GM18526 (cell line): ENCODE measurements around the gene GSTM4.

Experiments
- POLR2A ChIP-seq: IDR thresholded peaks from 3 replicates; pipeline ENCODE4 v1.6.1; 2011; ENCODE audit not compliant: insufficient read length; ENCODE audit errors: extremely low read depth

The GSTM4 gene

DNA sequence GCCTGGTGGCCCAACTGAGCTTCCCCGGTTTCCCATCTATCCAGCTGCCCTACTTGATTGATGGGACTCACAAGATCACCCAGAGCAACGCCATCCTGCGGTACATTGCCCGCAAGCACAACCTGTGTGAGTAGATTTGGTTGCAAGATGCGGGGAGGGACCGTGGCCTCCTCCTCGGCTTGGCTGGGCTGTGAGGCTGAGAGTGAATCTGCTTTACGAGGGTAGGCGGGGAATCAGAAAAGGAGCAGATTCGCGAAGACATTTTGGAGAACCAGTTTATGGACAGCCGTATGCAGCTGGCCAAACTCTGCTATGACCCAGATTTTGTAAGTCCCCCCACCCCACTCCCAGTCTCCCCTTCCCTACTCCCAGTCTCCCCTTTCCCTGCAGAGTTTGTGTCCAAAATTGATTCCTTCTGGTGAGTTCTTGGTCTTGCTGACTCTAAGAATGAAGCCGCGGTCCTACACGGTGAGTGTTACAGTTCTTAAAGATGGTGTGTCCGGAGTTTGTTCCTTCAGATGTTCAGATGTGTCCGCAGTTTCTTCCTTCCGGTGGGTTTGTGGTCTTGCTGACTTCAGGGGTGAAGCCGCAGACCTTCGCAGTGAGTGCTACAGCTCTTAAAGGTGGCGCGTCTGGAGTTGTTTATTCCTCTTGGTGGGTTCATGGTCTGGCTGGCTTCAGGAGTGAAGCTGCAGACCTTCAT, 13.5 kb downstream of the GSTM4 start:
- no peak for TF ChIP-seq POLR2A

DNA sequence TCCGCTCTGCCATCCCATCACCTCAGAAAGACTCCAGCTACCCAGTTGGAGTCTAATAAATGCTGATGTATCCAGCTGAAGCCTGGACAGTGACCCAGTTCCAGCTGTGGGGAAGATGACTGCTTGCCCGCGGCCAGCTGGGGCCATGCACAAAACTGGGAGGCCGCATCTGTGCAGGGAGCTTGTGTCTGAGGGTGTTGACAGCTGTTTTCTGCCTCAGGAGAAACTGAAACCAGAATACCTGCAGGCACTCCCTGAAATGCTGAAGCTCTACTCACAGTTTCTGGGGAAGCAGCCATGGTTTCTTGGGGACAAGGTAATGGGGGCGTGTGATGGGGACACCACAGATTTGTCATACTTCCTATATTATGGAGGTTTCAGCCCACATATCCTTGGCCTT, 15.2 kb downstream of the GSTM4 start:
- TF ChIP-seq POLR2A = no peak

GRCh38 chr1:109677459-109677858, 21.6 kb downstream of the GSTM4 start:
- no peak for TF ChIP-seq POLR2A

GRCh38 chr1:109687641-109688499, 32.0 kb downstream of the GSTM4 start, which contains the start of gene GSTM1:
Gene GSTM1, plus strand, starts transcription at chr1:109687817. Its CDS starts 57 bp downstream, at chr1:109687874.
- no peak for TF ChIP-seq POLR2A

DNA sequence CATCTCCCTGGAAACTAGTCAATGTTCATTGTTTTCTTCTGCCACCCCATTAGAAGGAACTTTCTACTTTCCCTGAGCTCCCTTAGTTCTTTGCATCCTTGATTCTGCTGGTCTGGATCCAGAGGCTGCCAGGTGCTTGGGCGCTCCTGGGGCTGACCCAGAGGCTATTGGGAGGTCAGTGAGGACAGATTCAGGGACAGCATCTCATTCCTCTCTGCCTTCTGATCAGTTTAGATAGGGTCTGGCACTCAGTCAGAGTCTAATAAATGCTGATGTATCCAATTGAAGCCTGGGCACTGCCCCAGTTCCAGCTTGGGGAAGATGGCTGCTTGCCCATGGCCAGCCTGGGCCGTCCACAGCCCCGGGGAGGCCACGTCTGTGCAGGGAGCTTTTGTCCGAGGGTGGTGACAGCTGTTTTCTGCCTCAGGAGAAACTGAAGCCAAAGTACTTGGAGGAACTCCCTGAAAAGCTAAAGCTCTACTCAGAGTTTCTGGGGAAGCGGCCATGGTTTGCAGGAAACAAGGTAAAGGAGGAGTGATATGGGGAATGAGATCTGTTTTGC, 34.0 kb downstream of the GSTM4 start:
- no peak for TF ChIP-seq POLR2A

GRCh38 chr1:109691759-109692158, 35.9 kb downstream of the GSTM4 start:
- no peak for TF ChIP-seq POLR2A

DNA sequence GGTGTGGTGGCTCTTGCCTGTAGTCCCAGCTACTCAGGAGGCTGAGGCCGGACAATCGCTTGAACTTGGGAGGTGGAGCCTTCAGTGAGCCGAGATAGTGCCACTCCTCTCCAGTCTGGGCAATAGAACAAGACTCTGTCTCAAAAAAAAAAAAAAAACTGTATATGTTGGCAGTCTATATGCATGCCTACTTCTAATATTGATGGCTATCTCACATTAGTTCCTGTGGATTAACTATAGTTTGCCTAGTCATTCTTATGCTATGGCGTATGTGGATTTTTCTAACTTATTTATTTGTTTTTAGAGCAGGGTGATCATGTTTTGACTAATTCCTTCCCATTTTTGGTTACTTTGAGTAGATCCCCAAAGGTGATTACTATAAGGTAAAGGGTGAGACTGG, 41.2 kb downstream of the GSTM4 start:
- no peak for TF ChIP-seq POLR2A

DNA sequence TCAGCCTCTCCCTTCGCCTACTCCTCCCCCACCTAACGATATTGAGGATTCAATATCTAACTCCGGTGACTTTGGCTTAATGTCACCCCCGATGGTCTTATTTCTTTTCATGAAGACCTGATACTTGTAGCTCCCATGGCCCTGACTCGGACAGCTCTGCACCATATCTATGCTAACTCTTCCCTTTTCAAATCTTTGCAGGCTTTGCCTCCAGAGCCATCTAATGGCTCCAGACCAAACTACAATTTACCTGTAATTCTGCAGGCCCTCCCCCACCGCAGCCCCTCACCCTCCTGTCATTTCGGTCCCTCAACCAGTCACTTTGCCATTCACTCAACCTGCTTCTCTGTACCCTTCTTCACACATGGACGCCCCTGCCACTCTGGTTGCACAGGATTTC, 48.3 kb downstream of the GSTM4 start:
- TF ChIP-seq POLR2A = no peak

DNA sequence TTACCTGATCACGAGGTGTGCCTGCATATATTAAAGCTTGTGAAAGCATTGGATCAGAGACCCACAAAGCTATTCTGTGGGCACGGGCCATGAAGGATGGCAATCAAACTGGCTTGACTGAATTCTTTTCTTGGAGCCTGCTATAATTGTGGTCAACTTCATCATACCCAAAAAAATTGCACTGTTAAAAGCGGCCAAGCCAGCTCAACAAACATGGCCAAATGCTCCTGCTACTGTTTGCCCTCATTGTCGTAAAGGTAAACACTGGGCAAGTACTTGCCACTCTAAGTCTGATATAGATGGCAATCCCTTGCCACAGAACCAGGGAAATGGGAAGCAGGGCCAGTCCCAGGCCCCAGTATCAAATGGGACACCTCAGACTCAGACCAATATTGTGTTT, 49.5 kb downstream of the GSTM4 start:
- no peak for TF ChIP-seq POLR2A
